HEK293T (cell line): ENCODE data around the gene ETNPPL.
"Not testable (repeated sequence)": the region's sequence is repeated elsewhere in the genome, so short reads cannot be mapped to it uniquely, and the experiment has no call there.

Source experiments
- CTCF ChIA-PET: fragments of 350-600 bp; formaldehyde crosslinking; extraction: SDS; loops from one replicate; lab custom pipeline; 2021; ENCODE audit warnings: antibody characterized with exemption, inconsistent platforms; lab: Yijun Ruan, JAX
- POLR2A ChIA-PET: fragments of 350-600 bp; formaldehyde crosslinking; extraction: SDS; loops from one replicate; lab custom pipeline; 2020; ENCODE audit warnings: antibody characterized with exemption, inconsistent platforms; lab: Yijun Ruan, JAX
- DNase-seq: peaks from one replicate; pipeline ENCODE4 v3.0.0; 2012; ENCODE audit warnings: mixed read lengths; ENCODE audit errors: extremely low spot score
- ARNT ChIP-seq: fragments of 450-650 bp; IDR thresholded peaks from 2 replicates; pipeline ENCODE4 v1.6.1; 2017; ENCODE audit warnings: mild to moderate bottlenecking
- BHLHE40 ChIP-seq: fragments of 450-650 bp; IDR thresholded peaks from 2 replicates; pipeline ENCODE4 v1.6.1; 2016; ENCODE audit warnings: mild to moderate bottlenecking, moderate library complexity, borderline replicate concordance
- CTBP1 ChIP-seq: fragments of 450-650 bp; IDR thresholded peaks from 2 replicates; pipeline ENCODE4 v1.6.1; 2016; ENCODE audit warnings: borderline replicate concordance
- ELF4 ChIP-seq: fragments of 450-650 bp; IDR thresholded peaks from 2 replicates; pipeline ENCODE4 v1.6.1; 2017; ENCODE audit warnings: antibody characterized with exemption
- FOXA1 ChIP-seq: fragments of 450-650 bp; IDR thresholded peaks from 2 replicates; pipeline ENCODE4 v1.6.1; 2016; ENCODE audit warnings: mild to moderate bottlenecking
- FOXK2 ChIP-seq: fragments of 450-650 bp; IDR thresholded peaks from 2 replicates; pipeline ENCODE4 v1.6.1; 2016; ENCODE audit warnings: mild to moderate bottlenecking
- FOXM1 ChIP-seq: fragments of 450-650 bp; IDR thresholded peaks from 2 replicates; pipeline ENCODE4 v1.6.1; 2017; ENCODE audit warnings: mild to moderate bottlenecking, borderline replicate concordance
- HDGF ChIP-seq: fragments of 450-650 bp; IDR thresholded peaks from 2 replicates; pipeline ENCODE4 v1.6.1; 2017; ENCODE audit warnings: antibody characterized with exemption, borderline replicate concordance
- L3MBTL2 ChIP-seq: fragments of 450-650 bp; conservative IDR thresholded peaks from 2 replicates; pipeline ENCODE4 v1.6.1; 2016; ENCODE audit warnings: mild to moderate bottlenecking
- LEF1 ChIP-seq: fragments of 450-650 bp; IDR thresholded peaks from 2 replicates; pipeline ENCODE4 v1.6.1; 2017; ENCODE audit warnings: mild to moderate bottlenecking, borderline replicate concordance
- NFRKB ChIP-seq: fragments of 450-650 bp; IDR thresholded peaks from 2 replicates; pipeline ENCODE4 v1.6.1; 2016; ENCODE audit warnings: mild to moderate bottlenecking, moderate library complexity
- PKNOX1 ChIP-seq: fragments of 450-650 bp; IDR thresholded peaks from 2 replicates; pipeline ENCODE4 v1.6.1; 2016
- SP1 ChIP-seq: fragments of 450-650 bp; IDR thresholded peaks from 2 replicates; pipeline ENCODE4 v1.6.1; 2017
- SUZ12 ChIP-seq: fragments of 450-650 bp; IDR thresholded peaks from 2 replicates; pipeline ENCODE4 v1.6.1; 2016; ENCODE audit warnings: mild to moderate bottlenecking
- TARDBP ChIP-seq: fragments of 450-650 bp; IDR thresholded peaks from 2 replicates; pipeline ENCODE4 v1.6.1; 2016
- ZNF384 ChIP-seq: fragments of 450-650 bp; IDR thresholded peaks from 2 replicates; pipeline ENCODE4 v1.6.1; 2016

Gene ETNPPL

GRCh38 chr4:108730579-108730978 is 32.3 kb downstream of the ETNPPL start:
- POLR2A ChIA-PET = no interaction called here
- CTCF ChIA-PET = no interaction called here
- no peak for DNase-seq
- TF ChIP-seq ARNT = no peak
- TF ChIP-seq HDGF = no peak
- no peak for TF ChIP-seq ZNF384
- no peak for TF ChIP-seq LEF1
- no peak for TF ChIP-seq FOXM1
- TF ChIP-seq FOXA1 = no peak
- no peak for TF ChIP-seq PKNOX1
- no peak for TF ChIP-seq BHLHE40

- TF ChIP-seq SUZ12 (no peak), ELF4 (no peak), SP1 (no peak), CTBP1 (no peak), FOXA1 (no peak), BHLHE40 (no peak), FOXM1 (no peak), LEF1 (no peak), FOXK2 (no peak), L3MBTL2 (no peak), ZNF384 (no peak), ARNT (no peak), PKNOX1 (no peak), TARDBP (no peak), NFRKB (no peak), HDGF (no peak)
- ChIA-PET POLR2A (no interaction called here), CTCF (no interaction called here)
- DNase-seq = no peak
Observed at GRCh38 chr4:108729731-108730130, 33.1 kb downstream of the ETNPPL start.

- CTCF ChIA-PET = no interaction called here
- TF ChIP-seq FOXK2 (no peak), ARNT (no peak), TARDBP (no peak)
- DNase-seq = no peak
- POLR2A ChIA-PET = no interaction called here
Observed at GRCh38 chr4:108725457-108725856, 37.4 kb downstream of the ETNPPL start.

- CTCF ChIA-PET = no interaction called here
- no peak for DNase-seq
- no peak for TF ChIP-seq TARDBP
- no peak for TF ChIP-seq FOXA1
- TF ChIP-seq NFRKB = no peak
- TF ChIP-seq PKNOX1 = no peak
- no peak for TF ChIP-seq LEF1
- no peak for TF ChIP-seq HDGF
- TF ChIP-seq ARNT = no peak
- TF ChIP-seq CTBP1 = no peak
- TF ChIP-seq ELF4 = no peak
- no peak for TF ChIP-seq FOXM1
- TF ChIP-seq SUZ12 = no peak
- no peak for TF ChIP-seq BHLHE40
- no peak for TF ChIP-seq ZNF384
- TF ChIP-seq FOXK2 = no peak
- TF ChIP-seq L3MBTL2 = no peak
- POLR2A ChIA-PET = no interaction called here
Observed at GRCh38 chr4:108717386-108717785, 45.5 kb downstream of the ETNPPL start.

- TF ChIP-seq FOXA1 = no peak
- TF ChIP-seq FOXK2 = no peak
- TF ChIP-seq SUZ12 = no peak
- TF ChIP-seq FOXM1 = no peak
- no peak for TF ChIP-seq NFRKB
- TF ChIP-seq CTBP1 = no peak
- no peak for TF ChIP-seq BHLHE40
- TF ChIP-seq ELF4 = no peak
- no peak for TF ChIP-seq ARNT
- no peak for TF ChIP-seq PKNOX1
- TF ChIP-seq L3MBTL2 = no peak
- no peak for TF ChIP-seq SP1
- TF ChIP-seq ZNF384 = no peak
- no peak for TF ChIP-seq LEF1
- no peak for TF ChIP-seq TARDBP
- no peak for TF ChIP-seq HDGF
- no peak for DNase-seq
- POLR2A ChIA-PET = no interaction called here
- CTCF ChIA-PET = no interaction called here
Observed at GRCh38 chr4:108716340-108716739, 46.5 kb downstream of the ETNPPL start.

GRCh38 chr4:108714880-108715279 is 48.0 kb downstream of the ETNPPL start:
- no peak for DNase-seq
- ChIA-PET CTCF (no interaction called here), POLR2A (no interaction called here)
- no peak for TF ChIP-seq ZNF384
- no peak for TF ChIP-seq FOXK2
- TF ChIP-seq TARDBP = no peak
- no peak for TF ChIP-seq FOXM1
- TF ChIP-seq ARNT = no peak
- TF ChIP-seq CTBP1 = no peak
- no peak for TF ChIP-seq SP1
- no peak for TF ChIP-seq LEF1
- no peak for TF ChIP-seq BHLHE40
- TF ChIP-seq ELF4 = no peak
- TF ChIP-seq FOXA1 = no peak

- CTCF ChIA-PET, POLR2A ChIA-PET, DNase-seq: not testable (repeated sequence)
Observed at GRCh38 chr4:108710578-108710977, 52.3 kb downstream of the ETNPPL start.
